T-helper 1 cell treated with Interleukin-12 subunit alpha and Interleukin-12 subunit beta and Interleukin-4 antibody, amounts not matched to agents 30 μg/mL and 1 μg/mL, for 36 hours (primary cell): ENCODE results near the gene IL1RAPL2.

ENCODE experiments used
- H3K27ac Mint-ChIP-seq: one replicate; pipeline ENCODE4 v1.8.0; 2021; ENCODE audit warnings: mild to moderate bottlenecking, mixed read lengths
- H3K27me3 Mint-ChIP-seq: one replicate; pipeline ENCODE4 v1.8.0; 2021; ENCODE audit warnings: low read depth, mixed read lengths
- H3K36me3 Mint-ChIP-seq: one replicate; pipeline ENCODE4 v1.8.0; 2021; ENCODE audit warnings: low read depth, mixed read lengths
- H3K4me1 Mint-ChIP-seq: one replicate; pipeline ENCODE4 v1.8.0; 2021; ENCODE audit warnings: low read depth, mixed read lengths
- H3K4me3 Mint-ChIP-seq: one replicate; pipeline ENCODE4 v1.8.0; 2021; ENCODE audit warnings: mild to moderate bottlenecking, moderate library complexity, mixed read lengths
- H3K9me3 Mint-ChIP-seq: one replicate; pipeline ENCODE4 v1.8.0; 2021; ENCODE audit warnings: mixed read lengths

The IL1RAPL2 gene

GRCh38 chrX:105302246-105302645, 736.2 kb downstream of the IL1RAPL2 start:
- no peak overlapping the region for H3K27ac Mint-ChIP-seq
- no peak overlapping the region for H3K4me3 Mint-ChIP-seq
- no peaks in the 10 kb centered on the region for H3K4me1 Mint-ChIP-seq
- no peaks in the 10 kb centered on the region for H3K9me3 Mint-ChIP-seq
- H3K36me3 Mint-ChIP-seq: no peaks in the 10 kb centered on the region
- H3K27me3 Mint-ChIP-seq: no peaks in the 10 kb centered on the region

GRCh38 chrX:105307762-105308161, 741.8 kb downstream of the IL1RAPL2 start:
- Mint-ChIP-seq H3K27me3 (no peaks in the 10 kb centered on the region), H3K4me3 (no peak overlapping the region), H3K27ac (no peak overlapping the region), H3K4me1 (no peaks in the 10 kb centered on the region), H3K36me3 (no peaks in the 10 kb centered on the region), H3K9me3 (no peaks in the 10 kb centered on the region)

GRCh38 chrX:105313596-105313995, 747.6 kb downstream of the IL1RAPL2 start:
- no peaks in the 10 kb centered on the region for H3K27me3 Mint-ChIP-seq
- H3K36me3 Mint-ChIP-seq: no peaks in the 10 kb centered on the region
- no peak overlapping the region for H3K27ac Mint-ChIP-seq
- no peak overlapping the region for H3K4me3 Mint-ChIP-seq
- H3K4me1 Mint-ChIP-seq: no peaks in the 10 kb centered on the region
- H3K9me3 Mint-ChIP-seq: no peaks in the 10 kb centered on the region

- Mint-ChIP-seq H3K36me3 (no peaks in the 10 kb centered on the region), H3K9me3 (no peaks in the 10 kb centered on the region), H3K4me1 (no peaks in the 10 kb centered on the region), H3K27me3 (no peaks in the 10 kb centered on the region), H3K27ac (no peak overlapping the region), H3K4me3 (no peak overlapping the region)
Observed at GRCh38 chrX:105314458-105314857, 748.5 kb downstream of the IL1RAPL2 start.

GRCh38 chrX:105315248-105315647, 749.2 kb downstream of the IL1RAPL2 start:
- no peaks in the 10 kb centered on the region for H3K27me3 Mint-ChIP-seq
- H3K9me3 Mint-ChIP-seq: no peaks in the 10 kb centered on the region
- H3K4me3 Mint-ChIP-seq: no peak overlapping the region
- H3K36me3 Mint-ChIP-seq: no peaks in the 10 kb centered on the region
- no peak overlapping the region for H3K27ac Mint-ChIP-seq
- H3K4me1 Mint-ChIP-seq: no peaks in the 10 kb centered on the region

- Mint-ChIP-seq H3K4me3 (no peak overlapping the region), H3K36me3 (no peaks in the 10 kb centered on the region), H3K9me3 (no peaks in the 10 kb centered on the region), H3K27ac (no peak overlapping the region), H3K4me1 (no peaks in the 10 kb centered on the region), H3K27me3 (no peaks in the 10 kb centered on the region)
Observed at GRCh38 chrX:105317117-105317516, 751.1 kb downstream of the IL1RAPL2 start.

GRCh38 chrX:105323928-105324327, 757.9 kb downstream of the IL1RAPL2 start:
- H3K9me3 Mint-ChIP-seq: no peaks in the 10 kb centered on the region
- no peaks in the 10 kb centered on the region for H3K27me3 Mint-ChIP-seq
- H3K4me1 Mint-ChIP-seq: no peaks in the 10 kb centered on the region
- H3K36me3 Mint-ChIP-seq: no peaks in the 10 kb centered on the region
- no peak overlapping the region for H3K4me3 Mint-ChIP-seq
- no peak overlapping the region for H3K27ac Mint-ChIP-seq

GRCh38 chrX:105328773-105329172, 762.8 kb downstream of the IL1RAPL2 start:
- no peak overlapping the region for H3K27ac Mint-ChIP-seq
- H3K4me3 Mint-ChIP-seq: no peak overlapping the region
- no peaks in the 10 kb centered on the region for H3K9me3 Mint-ChIP-seq
- H3K27me3 Mint-ChIP-seq: no peaks in the 10 kb centered on the region
- H3K4me1 Mint-ChIP-seq: no peaks in the 10 kb centered on the region
- no peaks in the 10 kb centered on the region for H3K36me3 Mint-ChIP-seq

- Mint-ChIP-seq H3K27me3 (no peaks in the 10 kb centered on the region), H3K9me3 (no peaks in the 10 kb centered on the region), H3K4me1 (no peaks in the 10 kb centered on the region), H3K4me3 (no peak overlapping the region), H3K27ac (no peak overlapping the region), H3K36me3 (no peaks in the 10 kb centered on the region)
Observed at GRCh38 chrX:105331244-105331643, 765.2 kb downstream of the IL1RAPL2 start.

- no peaks in the 10 kb centered on the region for H3K27me3 Mint-ChIP-seq
- no peaks in the 10 kb centered on the region for H3K9me3 Mint-ChIP-seq
- H3K36me3 Mint-ChIP-seq: no peaks in the 10 kb centered on the region
- H3K27ac Mint-ChIP-seq: no peak overlapping the region
- no peak overlapping the region for H3K4me3 Mint-ChIP-seq
- no peaks in the 10 kb centered on the region for H3K4me1 Mint-ChIP-seq
Observed at GRCh38 chrX:105347373-105347772, 781.4 kb downstream of the IL1RAPL2 start.

GRCh38 chrX:105349476-105349875, 783.5 kb downstream of the IL1RAPL2 start:
- Mint-ChIP-seq H3K36me3 (no peaks in the 10 kb centered on the region), H3K9me3 (no peaks in the 10 kb centered on the region), H3K4me3 (no peak overlapping the region)

GRCh38 chrX:105375816-105376215, 809.8 kb downstream of the IL1RAPL2 start:
- no peak overlapping the region for H3K4me3 Mint-ChIP-seq

More at GRCh38 chrX:105349476-105349875, 783.5 kb downstream of the IL1RAPL2 start:
- Mint-ChIP-seq H3K27ac (no peak overlapping the region), H3K27me3 (no peaks in the 10 kb centered on the region), H3K4me1 (no peaks in the 10 kb centered on the region)

GRCh38 chrX:105424729-105425128, 858.7 kb downstream of the IL1RAPL2 start:
- no peak overlapping the region for H3K27ac Mint-ChIP-seq
- no peaks in the 10 kb centered on the region for H3K36me3 Mint-ChIP-seq
- peaks cover 3% of the 10 kb centered on the region for H3K9me3 Mint-ChIP-seq
- H3K27me3 Mint-ChIP-seq: no peaks in the 10 kb centered on the region
- no peaks in the 10 kb centered on the region for H3K4me1 Mint-ChIP-seq
- no peak overlapping the region for H3K4me3 Mint-ChIP-seq

More at GRCh38 chrX:105375816-105376215, 809.8 kb downstream of the IL1RAPL2 start:
- Mint-ChIP-seq H3K27me3 (no peaks in the 10 kb centered on the region), H3K9me3 (peaks cover 5% of the 10 kb centered on the region), H3K36me3 (no peaks in the 10 kb centered on the region), H3K27ac (no peak overlapping the region), H3K4me1 (no peaks in the 10 kb centered on the region)

- Mint-ChIP-seq H3K36me3 (no peaks in the 10 kb centered on the region), H3K27me3 (no peaks in the 10 kb centered on the region), H3K27ac (no peak overlapping the region), H3K4me3 (no peak overlapping the region), H3K4me1 (no peaks in the 10 kb centered on the region), H3K9me3 (no peaks in the 10 kb centered on the region)
Observed at GRCh38 chrX:105451401-105451800, 885.4 kb downstream of the IL1RAPL2 start.

- Mint-ChIP-seq H3K27me3 (no peaks in the 10 kb centered on the region), H3K27ac (no peak overlapping the region), H3K4me1 (no peaks in the 10 kb centered on the region), H3K4me3 (no peak overlapping the region), H3K36me3 (no peaks in the 10 kb centered on the region), H3K9me3 (no peaks in the 10 kb centered on the region)
Observed at GRCh38 chrX:105458846-105459245, 892.8 kb downstream of the IL1RAPL2 start.

GRCh38 chrX:105460376-105460775, 894.4 kb downstream of the IL1RAPL2 start:
- Mint-ChIP-seq H3K4me1 (no peaks in the 10 kb centered on the region), H3K9me3 (no peaks in the 10 kb centered on the region), H3K36me3 (no peaks in the 10 kb centered on the region), H3K27me3 (no peaks in the 10 kb centered on the region), H3K4me3 (no peak overlapping the region), H3K27ac (no peak overlapping the region)
